ENCODE measurements around the gene PLD3.

- TF ChIP-seq CTCF (IDR thresholded peaks at IDR 0.05 in 8 of 11, conservative IDR thresholded peaks at IDR 0.05 in 3 of 11), result no peak
- TF ChIP-seq POLR2A (IDR thresholded peaks at IDR 0.05), result no peak
Observed at GRCh38 chr19:40383668-40384248, 35.3 kb downstream of the PLD3 start.

Data from spleen (tissue), 7 donors.